ENCODE data around the gene IFNA10. TPM values are rescaled to one million over a fixed set of nuclear protein-coding genes. Genes with fewer than 3 reads are reported as not detected.
"Not testable (repeated sequence)": the region's sequence is repeated elsewhere in the genome, so short reads cannot be mapped to it uniquely, and the experiment has no call there.

The IFNA10 gene
- total and polyA plus RNA-seq, 2 of the 4 experiments (the other 2 are of a cell fraction), result not detected

GRCh38 chr9:21210782-21211181 lies 3.8 kb upstream of the IFNA10 start:
- H3K9me3 ChIP-seq (ENCODE audit: control insufficient read depth, insufficient read depth, low read length); BruUV-seq (replicated peaks); H2AFZ ChIP-seq (replicated peaks; ENCODE audit: low read length, poor library complexity); H2BK15ac ChIP-seq (ENCODE audit: low read depth, low read length); H4K8ac ChIP-seq (ENCODE audit: low read depth in 2 of 2, low read length in 2 of 2); H3K27me3 ChIP-seq (ENCODE audit: control insufficient read depth, insufficient read depth, low read length); CTCF ChIA-PET; H2BK120ac ChIP-seq (ENCODE audit: low read depth, low read length); H4K5ac ChIP-seq (ENCODE audit: low read depth, low read length); H4K91ac ChIP-seq (ENCODE audit: insufficient read depth, low read depth, low read length); DNase-seq; H3K56ac ChIP-seq (ENCODE audit: extremely low read depth, insufficient read depth, low read length); H3K4ac ChIP-seq (ENCODE audit: low read depth, low read length); H3K23ac ChIP-seq (ENCODE audit: low read depth, low read length); H3K4me2 ChIP-seq (ENCODE audit: low read depth, low read length); H2AK5ac ChIP-seq (ENCODE audit: low read depth, low read length); intact Hi-C loops (cut with micrococcal nuclease); H3K79me1 ChIP-seq (ENCODE audit: low read depth in 1 of 2, low read length in 2 of 2); H3K18ac ChIP-seq (ENCODE audit: low read depth, low read length); dilution Hi-C loops (cut with HindIII; ENCODE audit: low sequenced_read_pairs, unreplicated experiment); ATAC-seq (ENCODE audit: low read depth); H2BK5ac ChIP-seq (ENCODE audit: low read depth, low read length, poor library complexity, severe bottlenecking); H3K14ac ChIP-seq (replicated peaks; ENCODE audit: low read depth, low read length); H3K4me3 ChIP-seq (ENCODE audit: insufficient read depth, low read depth, low read length); H3K4me1 ChIP-seq (ENCODE audit: control insufficient read depth, insufficient read depth, low read length); H3K9ac ChIP-seq (ENCODE audit: low read depth, low read length); H4K20me1 ChIP-seq (ENCODE audit: insufficient read depth, low read length); POLR2A ChIA-PET (ENCODE audit: unreplicated experiment); H3K9me1 ChIP-seq (ENCODE audit: insufficient read depth, low read length); H2BK20ac ChIP-seq (ENCODE audit: low read depth, low read length); H3K36me3 ChIP-seq (ENCODE audit: control insufficient read depth, insufficient read depth, low read length); H3K27ac ChIP-seq (ENCODE audit: insufficient read depth, low read length); H2AK9ac ChIP-seq (replicated peaks; ENCODE audit: low read depth, low read length, poor library complexity): not testable (repeated sequence)
- WGBS, 2 experiments (ENCODE audit: extremely low coverage in 2 of 2, insufficient read length in 1 of 2), result no CpG with 5 or more reads among the region's 2 CpGs
- in situ Hi-C loops (cut with MboI; ENCODE audit: low sequenced_read_pairs), result loop anchor here (25.0 kb wide), 1 partner anchor 577 kb away; no protein-coding TSS in a partner anchor
